Embryonic facial prominence (tissue), 1 donor: Measurements from ENCODE around the gene RAB4B.
A peak's percentile ranks its signal among the peaks of the same experiment; 100 is the strongest.
"Not testable (repeated sequence)": the region's sequence is repeated elsewhere in the genome, so short reads cannot be mapped to it uniquely, and the experiment has no call there.

ENCODE experiments used
- DNase-seq: peaks from one replicate; pipeline ENCODE4 v3.0.0-alpha.2; 2016; ENCODE audit errors: extremely low spot score

Gene RAB4B

GRCh38 chr19:40750874-40751537 is 27.0 kb upstream of the RAB4B start, which contains the start of gene SNRPA:
Gene SNRPA, plus strand, starts transcription at chr19:40751203. Its CDS starts 206 bp downstream, at chr19:40751409.
- peak; percentile 94 for DNase-seq

DNA sequence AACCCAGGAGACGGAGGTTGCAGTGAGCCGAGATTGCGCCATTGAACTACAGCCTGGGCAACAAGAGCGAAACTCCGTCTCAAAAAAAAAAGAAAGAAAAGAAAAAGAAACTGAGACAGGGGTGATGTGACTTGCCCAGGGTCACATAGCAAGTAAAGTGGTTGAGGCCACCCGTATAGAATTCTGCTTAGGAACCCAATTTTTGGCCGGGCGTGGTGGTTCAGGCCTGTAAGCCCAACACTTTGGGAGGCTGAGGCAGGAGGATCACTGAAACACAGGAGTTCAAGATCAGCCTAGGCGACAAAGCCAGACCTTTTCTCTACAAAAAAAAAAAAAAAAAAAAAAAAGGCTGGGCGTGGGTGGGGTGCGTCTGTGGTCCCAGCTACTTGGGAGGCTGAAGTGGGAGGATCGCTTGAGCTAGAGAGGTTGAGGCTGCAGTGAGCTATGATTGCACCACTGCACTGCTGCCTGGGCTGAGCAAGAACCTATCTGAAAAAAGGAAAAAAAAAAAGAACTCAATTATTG is 25.7 kb upstream of the RAB4B start:
- no peak for DNase-seq

DNA sequence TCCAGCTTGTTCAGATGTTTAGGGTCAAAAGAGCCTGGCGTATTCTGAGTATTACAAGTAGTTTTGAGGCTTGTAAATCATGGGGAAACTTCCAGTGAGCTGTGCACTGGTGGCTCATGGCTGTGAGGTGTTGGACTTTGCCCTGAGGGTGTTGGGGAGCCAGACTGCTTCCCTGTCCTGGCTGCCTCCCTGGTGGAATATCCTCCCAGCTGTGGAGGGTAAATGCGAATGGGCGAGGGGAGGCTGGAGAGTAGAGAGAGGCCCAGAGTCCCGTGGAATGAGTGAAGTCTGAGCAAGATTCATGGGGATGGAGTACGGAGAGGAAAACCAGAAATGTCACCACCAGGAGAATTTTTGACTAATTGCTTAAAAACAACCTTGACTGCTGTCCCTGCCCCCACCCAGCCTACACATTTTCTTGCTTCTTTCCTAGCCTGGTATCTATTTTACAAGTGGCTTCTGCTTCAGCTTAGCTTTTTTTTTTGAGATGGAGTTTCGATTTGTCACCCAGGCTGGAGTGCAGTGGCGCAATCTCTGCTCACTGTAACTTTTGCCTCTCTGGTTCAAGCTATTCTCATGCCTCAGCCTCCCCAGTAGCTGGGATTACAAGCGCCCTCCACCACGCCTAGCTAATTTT is 23.3 kb upstream of the RAB4B start:
- DNase-seq: no peak

GRCh38 chr19:40755248-40755624 is 22.8 kb upstream of the RAB4B start:
- DNase-seq: no peak

DNA sequence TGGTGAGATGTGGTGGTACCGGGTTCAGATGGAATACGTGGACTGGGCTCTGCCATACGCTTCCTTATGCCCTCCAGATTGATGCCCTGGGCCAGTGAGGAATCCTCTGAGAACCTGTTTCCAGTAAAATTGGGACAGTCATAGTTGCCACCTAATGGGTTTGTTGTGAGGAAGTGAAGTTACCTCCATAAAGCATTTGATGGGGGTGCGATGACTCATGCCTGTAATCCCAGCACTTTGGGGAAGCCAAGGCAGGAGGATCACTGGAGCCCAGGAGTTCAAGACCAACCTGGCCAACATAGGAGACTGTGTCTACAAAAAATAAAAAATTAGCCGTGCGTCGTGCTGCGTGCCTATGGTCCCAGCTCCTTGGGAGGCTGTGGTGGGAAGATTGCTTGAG is 22.3 kb upstream of the RAB4B start:
- DNase-seq: no peak

- no peak for DNase-seq
Observed at GRCh38 chr19:40756502-40757110, 21.4 kb upstream of the RAB4B start.

DNA sequence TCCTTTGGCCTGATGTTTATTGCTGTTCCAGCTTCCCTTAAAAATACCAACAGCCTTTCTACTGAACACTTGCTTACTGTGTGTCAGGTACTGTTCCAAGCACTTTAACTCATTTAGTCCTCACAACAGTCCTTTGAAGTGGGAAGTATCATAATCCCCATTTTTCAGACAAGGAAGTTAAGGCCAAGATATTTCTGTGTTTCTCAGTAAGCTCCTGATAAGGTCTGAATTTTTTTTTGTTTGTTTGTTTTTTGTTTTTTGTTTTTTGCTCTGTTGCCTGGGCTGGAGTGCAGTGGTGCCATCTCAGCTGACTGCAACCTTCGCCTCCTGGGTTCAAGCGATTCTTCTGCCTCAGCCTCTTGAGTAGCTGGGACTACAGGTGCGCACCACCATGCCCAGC is 19.6 kb upstream of the RAB4B start:
- no peak for DNase-seq

GRCh38 chr19:40759352-40759751 is 18.7 kb upstream of the RAB4B start:
- DNase-seq: no peak

DNA sequence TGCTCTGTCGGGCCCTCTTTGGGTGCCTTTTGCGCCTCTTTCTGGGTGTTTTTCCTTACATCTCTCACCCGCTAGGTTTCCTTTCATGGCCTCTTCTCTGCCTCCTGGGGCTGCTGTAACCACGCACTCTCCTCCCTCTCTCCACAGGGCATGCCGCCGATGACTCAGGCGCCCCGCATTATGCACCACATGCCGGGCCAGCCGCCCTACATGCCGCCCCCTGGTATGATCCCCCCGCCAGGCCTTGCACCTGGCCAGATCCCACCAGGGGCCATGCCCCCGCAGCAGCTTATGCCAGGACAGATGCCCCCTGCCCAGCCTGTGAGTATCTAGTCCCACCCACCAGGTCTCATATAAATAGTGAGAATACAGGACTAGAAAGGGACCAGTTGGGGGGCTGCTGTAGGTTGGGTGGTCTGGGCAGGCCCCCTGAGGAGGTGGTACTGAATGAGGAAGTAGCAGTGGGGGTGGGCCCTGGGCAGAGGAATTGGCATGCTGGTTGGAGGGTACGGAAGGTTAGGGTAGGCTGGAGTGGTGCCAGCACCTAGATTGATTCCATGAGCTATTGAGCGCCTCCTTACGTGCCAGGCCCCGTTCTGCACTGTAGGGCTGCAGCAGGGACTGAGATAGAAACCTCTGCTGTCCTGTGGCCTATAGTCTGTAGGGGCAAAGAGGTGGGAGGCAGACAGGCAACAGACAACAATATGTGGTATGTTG is 15.1 kb upstream of the RAB4B start:
- no peak for DNase-seq

GRCh38 chr19:40763526-40763925 is 14.5 kb upstream of the RAB4B start:
- DNase-seq: no peak

GRCh38 chr19:40763963-40764362 is 14.1 kb upstream of the RAB4B start:
- DNase-seq: no peak

- not testable (repeated sequence) for DNase-seq
Observed at GRCh38 chr19:40766385-40766784, 11.7 kb upstream of the RAB4B start.

DNA sequence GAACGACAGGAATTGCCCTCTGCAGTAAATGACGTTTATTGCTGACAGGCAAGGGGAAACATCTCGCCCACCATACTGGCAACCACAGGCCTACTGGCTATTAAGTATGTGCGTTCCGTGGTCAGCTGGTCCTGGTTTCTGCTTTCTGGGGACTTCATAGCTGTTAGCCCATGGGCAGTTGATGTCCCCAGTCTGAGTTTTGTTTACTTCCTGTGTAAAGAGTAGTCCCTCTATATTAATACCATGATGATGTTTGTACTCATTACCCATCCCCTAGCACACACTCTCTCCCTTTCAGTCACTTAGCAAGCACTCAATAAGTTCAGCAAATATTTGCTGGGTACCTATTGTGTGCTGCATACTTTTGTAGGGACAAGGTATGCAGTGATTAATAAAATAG is 9.2 kb upstream of the RAB4B start:
- DNase-seq: no peak

DNA sequence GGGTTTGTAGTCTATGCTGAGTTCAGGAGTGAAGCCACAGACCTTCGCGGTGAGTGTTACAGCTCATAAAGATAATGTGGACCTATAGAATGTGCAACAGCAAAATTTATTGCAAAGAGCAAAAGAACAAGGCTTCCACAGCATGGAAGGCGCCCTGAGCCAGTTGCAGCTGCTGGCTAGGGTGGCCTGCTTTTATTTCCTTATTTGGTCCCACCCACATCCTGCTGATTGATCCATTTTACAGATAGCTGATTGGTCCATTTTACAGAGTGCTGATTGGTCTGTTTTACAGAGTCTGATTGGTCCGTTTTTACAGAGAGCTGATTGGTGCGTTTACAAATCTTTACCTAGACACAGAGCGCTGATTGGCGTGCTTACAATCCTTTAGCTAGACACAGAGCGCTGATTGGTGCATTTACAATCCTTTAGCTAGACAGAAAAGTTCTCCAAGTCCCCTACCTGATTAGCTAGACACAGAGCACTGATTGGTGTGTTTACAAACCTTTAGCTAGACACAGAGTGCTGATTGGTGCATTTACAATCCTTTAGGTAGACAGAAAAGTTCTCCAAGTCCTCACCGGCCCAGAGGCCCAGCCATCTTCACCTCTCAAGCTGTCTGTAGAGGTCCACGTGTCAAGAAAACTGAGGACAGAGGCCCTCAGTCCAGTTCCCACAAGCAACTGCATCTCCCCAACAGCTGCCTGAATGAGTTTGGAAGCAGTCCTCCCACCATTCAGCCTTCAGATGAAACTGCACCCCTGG is 6.8 kb upstream of the RAB4B start:
- not testable (repeated sequence) for DNase-seq

- no peak for DNase-seq
Observed at GRCh38 chr19:40774916-40775631, 3.0 kb upstream of the RAB4B start, which contains the start of gene MIA. Gene MIA, plus strand, starts transcription at chr19:40775521. Its CDS starts 22 bp downstream, at chr19:40775543.

- DNase-seq: no peak
Observed at GRCh38 chr19:40775632-40776022, 2.4 kb upstream of the RAB4B start.

GRCh38 chr19:40776364-40776763 is 1.7 kb upstream of the RAB4B start:
- DNase-seq: no peak

DNA sequence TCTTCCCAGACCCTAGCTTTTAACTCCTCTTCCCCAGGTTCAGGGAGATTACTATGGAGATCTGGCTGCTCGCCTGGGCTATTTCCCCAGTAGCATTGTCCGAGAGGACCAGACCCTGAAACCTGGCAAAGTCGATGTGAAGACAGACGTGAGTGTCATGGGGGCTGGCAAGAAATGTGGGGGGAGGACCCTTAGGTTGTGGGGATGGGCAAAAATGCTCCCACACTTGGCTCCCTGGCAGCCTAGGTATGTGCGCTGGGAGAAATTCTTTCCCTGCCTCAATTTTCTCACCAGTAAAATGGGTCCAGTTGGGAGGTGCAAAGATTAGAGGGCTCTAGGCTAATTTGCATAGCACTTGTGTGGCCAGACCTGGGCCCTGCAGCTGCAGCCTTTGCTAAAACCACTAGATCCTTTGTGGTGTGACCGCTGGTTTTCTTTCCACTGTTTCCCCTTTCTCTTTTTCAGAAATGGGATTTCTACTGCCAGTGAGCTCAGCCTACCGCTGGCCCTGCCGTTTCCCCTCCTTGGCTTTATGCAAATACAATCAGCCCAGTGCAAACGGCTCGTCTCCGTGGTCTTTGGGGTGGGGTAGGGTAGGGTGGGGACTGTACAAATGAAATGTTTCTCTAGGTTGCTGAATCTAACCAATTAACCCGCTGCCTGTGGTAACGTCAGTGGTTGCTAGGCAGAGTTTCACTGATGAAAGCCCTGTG is 959 bp upstream of the RAB4B start:
- DNase-seq: peak; percentile 84

GRCh38 chr19:40777645-40777936 is 456 bp upstream of the RAB4B start:
- DNase-seq: no peak

GRCh38 chr19:40778706-40779284 is 748 bp downstream of the RAB4B start:
- no peak for DNase-seq
